ENCODE data around the gene TAF3.

TAF3 gene

GRCh38 chr10:7932301-7933036, 114.2 kb downstream of the TAF3 start:
- TF ChIP-seq CTCF (IDR thresholded peaks at IDR 0.05; ENCODE audit: low read depth, low read length), result no peak
- H3K4me3 ChIP-seq (ENCODE audit: low read depth, low read length), result no peak overlapping the region

GRCh38 chr10:7933262-7933661, 115.0 kb downstream of the TAF3 start:
- no peak overlapping the region for H3K4me3 ChIP-seq (ENCODE audit: low read depth, low read length)
- TF ChIP-seq CTCF (IDR thresholded peaks at IDR 0.05; ENCODE audit: low read depth, low read length), result no peak

GRCh38 chr10:7933757-7934156, 115.5 kb downstream of the TAF3 start:
- TF ChIP-seq CTCF (IDR thresholded peaks at IDR 0.05; ENCODE audit: low read depth, low read length), result no peak
- no peak overlapping the region for H3K4me3 ChIP-seq (ENCODE audit: low read depth, low read length)

GRCh38 chr10:7937315-7937945, 119.1 kb downstream of the TAF3 start:
- TF ChIP-seq CTCF (IDR thresholded peaks at IDR 0.05; ENCODE audit: low read depth, low read length), result no peak
- H3K4me3 ChIP-seq (ENCODE audit: low read depth, low read length), result no peak overlapping the region

- H3K4me3 ChIP-seq (ENCODE audit: low read depth, low read length), result no peak overlapping the region
- TF ChIP-seq CTCF (IDR thresholded peaks at IDR 0.05; ENCODE audit: low read depth, low read length), result no peak
These were observed 123.3 kb downstream of the TAF3 start for GRCh38 chr10:7941576-7941975.

- H3K4me3 ChIP-seq (ENCODE audit: low read depth, low read length), result no peak overlapping the region
- no peak for TF ChIP-seq CTCF (IDR thresholded peaks at IDR 0.05; ENCODE audit: low read depth, low read length)
These were observed 124.0 kb downstream of the TAF3 start for GRCh38 chr10:7942316-7942715.

- no peak overlapping the region for H3K4me3 ChIP-seq (ENCODE audit: low read depth, low read length)
- TF ChIP-seq CTCF (IDR thresholded peaks at IDR 0.05; ENCODE audit: low read depth, low read length), result no peak
These were observed 124.6 kb downstream of the TAF3 start for GRCh38 chr10:7942859-7943258.
